Activated CD8-positive, alpha-beta memory T cell treated with anti-CD3 and anti-CD28 coated beads, Interleukin-2, amount 50 U/mL, for 1 hour (primary cell): ENCODE results near the gene LRRC14B.
A peak's percentile ranks its signal among the peaks of the same experiment; 100 is the strongest.

ENCODE experiments used
- DNase-seq: peaks from one replicate; pipeline ENCODE4 v3.0.0-alpha.2; 2020; ENCODE audit errors: extremely low read depth

LRRC14B gene

DNA sequence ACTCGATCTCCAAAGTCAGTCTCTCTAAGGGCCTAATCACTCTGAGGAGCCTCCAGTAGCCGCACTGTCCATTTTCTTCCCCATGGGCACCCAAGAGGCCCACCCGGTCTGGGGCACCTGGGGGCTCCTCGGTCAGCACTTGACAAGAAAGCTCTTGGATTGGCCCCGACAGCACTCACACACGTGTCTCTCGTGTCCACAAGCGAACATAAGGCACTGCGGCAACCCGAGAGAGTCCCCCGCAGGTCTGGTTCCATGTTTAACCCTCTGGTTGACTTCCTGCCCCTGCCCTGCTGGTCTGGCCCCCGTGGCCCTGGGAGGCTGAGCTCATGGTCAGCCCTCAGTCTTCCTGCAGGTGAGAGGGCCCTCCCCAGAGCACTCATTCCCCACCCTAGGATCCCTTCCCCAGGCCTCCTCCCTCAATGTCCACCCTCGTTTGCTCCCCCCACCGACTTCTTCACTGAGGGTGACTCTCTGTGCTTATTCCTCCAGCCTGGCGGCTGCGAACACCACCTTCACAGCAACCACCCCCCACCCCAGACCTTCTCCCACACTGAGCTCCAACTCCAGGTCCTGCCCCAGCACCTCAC lies 16.3 kb upstream of the LRRC14B start:
- DNase-seq = no peak

DNA sequence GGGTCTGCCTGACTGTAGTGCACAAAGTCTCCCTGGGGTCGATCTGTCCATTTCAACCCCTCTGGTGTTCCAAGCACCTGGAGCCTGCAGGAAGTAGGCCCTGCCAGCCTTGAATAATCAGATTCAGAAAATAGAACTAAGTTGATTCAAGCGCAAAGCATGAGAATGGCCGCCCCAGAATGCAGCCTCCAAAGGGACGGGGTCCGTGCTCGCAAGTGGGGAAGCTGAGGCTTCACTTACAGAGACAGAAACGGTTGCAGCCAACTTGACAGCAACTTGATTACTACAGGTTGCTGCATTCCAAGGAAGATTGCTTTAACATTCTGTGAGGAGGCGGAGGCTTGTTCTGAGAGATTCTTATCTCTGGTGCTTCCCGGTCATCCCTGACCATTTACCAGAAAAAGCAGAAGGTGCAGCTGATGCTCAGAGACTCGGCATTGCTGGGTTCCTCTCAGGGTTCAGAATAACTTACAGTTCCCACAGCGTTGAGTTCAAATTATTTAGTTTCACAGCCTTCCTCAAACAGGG lies 14.9 kb upstream of the LRRC14B start:
- no peak for DNase-seq

DNA sequence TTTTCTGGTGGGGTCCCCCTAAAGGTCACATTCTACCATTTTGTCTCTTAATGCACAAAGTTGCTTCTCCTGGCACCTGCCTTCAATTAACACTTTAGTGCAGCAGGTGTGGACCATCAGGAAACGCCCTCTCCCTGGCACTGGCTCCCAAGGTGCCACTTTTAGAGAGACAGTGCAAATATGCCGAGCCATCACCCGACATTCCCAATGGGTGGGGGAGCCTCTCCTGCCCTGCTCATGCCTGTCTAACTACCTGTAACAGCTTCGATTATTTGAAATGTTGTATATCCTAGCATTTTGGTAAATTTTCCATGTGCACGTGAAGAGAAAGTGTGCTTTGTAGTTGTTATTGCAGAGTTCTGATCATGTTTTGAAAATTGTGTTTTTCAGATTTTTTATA lies 13.2 kb upstream of the LRRC14B start:
- DNase-seq = no peak

DNA sequence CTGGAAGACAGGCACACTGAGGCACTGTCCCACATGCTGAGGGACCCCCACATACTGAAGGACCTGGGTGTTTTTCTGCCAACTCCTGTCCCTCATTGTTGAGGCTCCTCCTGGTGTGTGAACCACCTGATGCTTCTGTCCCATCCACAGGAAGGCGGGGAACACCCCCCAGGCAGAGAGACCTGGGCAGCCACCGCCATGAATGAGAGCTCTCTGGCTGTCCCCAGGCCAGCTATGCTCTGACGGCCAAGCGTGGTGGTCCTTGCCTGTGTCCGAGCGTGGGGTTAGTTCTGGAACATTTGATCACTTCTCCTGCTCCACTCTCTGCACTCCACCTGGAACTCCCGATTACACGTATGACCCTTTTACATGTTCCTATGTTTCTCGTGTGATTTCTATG lies 11.9 kb upstream of the LRRC14B start:
- no peak for DNase-seq

DNA sequence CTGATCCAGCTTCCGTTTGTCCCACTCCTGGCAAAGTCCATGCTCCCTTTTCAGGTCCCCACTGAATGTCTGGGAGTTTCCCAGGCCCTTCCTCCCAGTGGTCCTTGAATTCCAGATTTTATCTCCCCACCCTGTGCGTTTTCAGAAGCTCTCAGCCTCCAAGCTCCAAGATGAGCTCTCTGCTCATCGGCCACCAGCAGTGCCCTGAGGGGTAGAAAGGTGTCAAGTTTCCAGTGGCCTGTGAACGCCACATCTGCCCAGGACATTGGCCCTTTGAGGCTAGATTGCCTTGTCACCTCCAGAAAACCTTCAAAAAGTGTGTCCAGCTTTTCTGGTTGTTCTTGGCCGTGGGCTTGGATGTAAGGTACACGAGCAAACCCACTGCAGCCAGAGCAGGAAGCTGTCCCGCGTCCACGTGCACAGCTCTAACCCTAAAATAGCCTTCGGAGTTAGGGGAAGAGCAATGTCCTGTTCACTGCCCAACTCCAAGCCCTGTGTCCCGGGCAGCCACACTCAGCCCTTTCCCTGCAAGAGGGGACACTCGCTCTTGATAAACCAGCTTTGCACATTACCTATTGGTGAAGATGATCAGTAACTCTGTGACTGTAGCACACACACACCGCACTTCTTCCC lies 10.9 kb upstream of the LRRC14B start:
- no peak for DNase-seq

DNA sequence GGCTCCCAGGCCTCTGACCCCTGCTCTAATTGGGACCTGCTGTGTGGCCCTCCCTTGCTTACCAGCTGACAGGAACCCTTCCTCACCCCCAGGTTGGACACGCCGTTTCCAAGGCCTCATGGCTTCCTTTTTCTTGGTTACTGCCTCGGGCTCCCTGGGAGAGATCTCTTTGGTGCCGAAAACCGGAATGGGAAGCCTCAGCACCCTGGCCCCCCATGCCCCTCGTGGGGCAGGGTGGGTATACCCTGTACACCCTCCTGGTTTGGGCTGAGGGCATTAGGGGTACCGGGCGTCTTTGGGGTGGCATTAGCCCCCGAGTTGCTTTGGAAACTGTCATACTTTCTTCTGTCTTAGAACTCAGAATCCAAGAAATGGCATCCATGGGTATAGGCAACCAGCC lies 10.1 kb upstream of the LRRC14B start:
- DNase-seq = no peak

DNA sequence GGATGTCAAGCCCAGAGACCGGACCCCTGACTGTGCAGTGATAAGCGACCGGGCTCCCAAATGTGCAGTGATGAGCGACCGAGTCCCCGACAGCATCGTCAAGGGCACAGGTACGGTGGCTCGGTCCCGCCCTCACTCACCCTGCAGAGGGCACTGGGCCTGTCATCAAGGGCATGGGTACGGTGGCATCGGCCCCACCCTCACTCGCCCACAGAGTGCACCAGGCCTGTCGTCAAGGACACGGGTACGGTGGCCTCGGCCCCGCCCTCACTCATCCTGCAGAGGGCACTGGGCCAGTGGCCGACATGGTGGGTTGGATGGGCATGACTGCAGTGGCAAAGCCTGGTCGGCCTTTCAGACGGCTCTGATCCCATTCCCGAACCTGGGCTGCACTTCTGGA lies 9.7 kb upstream of the LRRC14B start:
- no peak for DNase-seq

DNA sequence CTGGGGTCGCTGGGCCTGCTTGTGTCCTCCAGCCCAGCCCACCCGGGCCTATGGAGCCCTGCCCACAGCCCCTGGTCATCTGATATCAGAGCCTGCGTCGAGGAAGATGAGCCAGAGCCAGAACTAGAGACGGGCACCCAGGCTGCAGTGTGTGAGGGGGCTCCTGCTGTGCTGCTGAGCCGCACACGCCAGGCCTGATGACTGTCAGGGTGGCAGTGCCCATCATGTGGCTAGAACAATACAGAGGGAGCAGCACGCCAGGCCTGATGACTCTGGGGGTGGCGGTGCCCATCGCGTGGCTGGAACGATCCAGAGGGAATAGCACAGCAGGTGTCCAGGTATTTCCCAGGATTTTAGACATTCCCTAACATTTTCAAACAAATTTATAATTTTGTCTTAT lies 9.2 kb upstream of the LRRC14B start:
- DNase-seq = no peak

DNA sequence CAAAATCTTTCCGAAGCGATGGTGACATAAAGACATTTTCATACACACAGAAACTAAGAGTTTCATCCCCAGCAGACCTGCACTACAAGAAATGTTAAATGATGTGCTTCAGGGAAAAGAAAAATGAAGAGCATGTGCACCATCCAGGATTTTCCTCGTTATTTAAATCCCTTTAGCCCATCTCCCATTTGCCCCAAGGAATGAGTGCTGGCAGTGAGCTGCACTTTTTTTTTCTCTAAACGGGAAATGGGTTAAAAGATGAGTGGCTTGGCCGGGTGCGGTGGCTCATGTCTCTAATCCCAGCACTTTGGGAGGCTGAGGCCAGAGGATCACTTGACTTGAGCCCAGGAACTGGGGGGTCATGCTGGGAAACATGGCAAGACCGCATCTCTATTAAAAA lies 6.8 kb upstream of the LRRC14B start:
- no peak for DNase-seq

DNA sequence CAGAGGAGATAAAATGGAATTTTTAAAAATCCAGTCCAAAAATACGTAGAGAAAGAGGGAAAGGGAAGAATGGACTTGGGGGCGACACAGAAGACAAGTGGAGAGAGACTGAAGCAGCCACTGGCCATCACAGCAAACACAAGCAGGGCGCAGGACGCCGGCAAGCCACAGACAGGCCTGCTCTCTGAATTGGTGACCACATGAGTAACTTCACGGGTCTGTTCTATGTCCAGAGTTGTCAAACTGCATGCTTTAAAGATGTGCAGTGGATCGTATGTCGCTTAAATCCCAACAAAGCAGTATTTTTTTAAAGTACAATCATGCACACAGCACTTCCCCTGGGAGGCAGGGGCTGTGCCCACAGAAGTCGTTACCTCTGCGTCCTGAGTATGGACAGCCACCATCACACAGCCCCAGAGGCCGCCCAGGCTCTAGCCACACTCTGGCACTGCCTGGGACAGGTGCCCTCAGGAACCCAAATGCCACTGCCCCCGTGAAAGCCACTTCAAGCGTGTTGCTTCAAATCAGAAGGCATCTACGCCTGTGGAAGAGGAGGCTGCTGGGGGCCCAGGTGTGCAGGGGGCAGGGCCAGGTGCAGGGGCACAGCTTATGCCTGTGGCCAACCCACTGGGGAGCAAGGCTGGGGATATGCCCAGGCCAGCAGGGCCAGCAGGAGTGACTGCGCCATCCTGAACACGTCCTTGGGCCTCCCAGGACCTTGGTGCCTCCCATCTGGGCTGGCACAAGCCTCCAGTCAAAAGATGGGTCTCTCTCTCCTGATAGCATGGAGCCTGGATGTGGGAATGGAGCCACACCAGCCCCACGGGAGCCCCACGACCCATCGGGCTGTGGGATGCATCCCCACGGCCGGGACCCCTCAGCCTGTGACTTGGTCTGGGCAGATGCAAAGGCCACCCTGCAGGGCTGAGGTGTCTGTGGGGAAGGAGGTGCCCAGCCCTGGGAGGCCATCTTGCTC lies 5.9 kb upstream of the LRRC14B start:
- DNase-seq = no peak

DNA sequence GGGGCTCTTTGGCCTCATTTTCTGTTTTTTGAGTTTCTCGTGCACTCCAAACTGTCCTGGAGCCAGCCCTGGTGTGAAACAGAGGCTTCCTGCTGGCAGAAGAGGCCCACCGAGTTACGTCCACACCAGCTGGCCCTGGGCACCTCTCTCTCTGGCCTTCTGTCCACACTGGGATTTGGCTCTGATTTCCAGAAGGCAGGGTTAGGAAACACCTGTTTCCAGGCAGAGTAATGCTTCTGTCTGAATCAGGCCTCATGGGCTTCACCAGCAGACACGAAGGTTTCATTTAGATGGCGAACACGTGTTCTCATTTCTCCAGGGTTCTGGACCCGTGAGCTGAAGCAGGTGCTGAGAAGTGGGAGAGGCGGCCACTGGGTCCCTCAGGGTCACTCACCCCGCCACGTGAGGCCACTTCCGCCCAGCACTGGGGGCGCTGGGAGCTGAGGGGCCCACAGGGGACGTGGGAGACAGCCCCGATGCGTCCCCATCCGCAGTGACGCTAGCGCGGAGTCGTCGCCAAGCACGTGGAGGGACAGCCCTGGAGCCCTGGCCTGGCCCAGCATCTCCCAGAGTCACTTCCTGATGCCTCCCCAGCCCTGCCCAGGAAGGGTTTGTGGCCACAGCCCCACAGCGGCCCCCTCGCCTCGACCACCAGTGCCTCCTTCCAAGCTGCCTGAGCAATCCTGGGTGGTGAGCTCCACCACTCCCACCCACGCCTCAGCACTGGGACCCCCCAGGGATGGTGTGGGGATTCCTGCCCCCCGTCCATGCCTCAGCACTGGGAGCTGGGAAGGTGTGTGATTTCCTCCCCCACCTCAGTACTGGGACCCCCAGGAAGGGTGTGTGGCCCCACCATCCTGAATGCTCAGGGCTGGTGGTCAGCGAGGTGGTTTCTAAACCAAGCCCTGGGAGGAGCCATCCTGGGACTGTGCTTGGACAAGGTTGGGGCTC lies 4.9 kb upstream of the LRRC14B start:
- DNase-seq = no peak

DNA sequence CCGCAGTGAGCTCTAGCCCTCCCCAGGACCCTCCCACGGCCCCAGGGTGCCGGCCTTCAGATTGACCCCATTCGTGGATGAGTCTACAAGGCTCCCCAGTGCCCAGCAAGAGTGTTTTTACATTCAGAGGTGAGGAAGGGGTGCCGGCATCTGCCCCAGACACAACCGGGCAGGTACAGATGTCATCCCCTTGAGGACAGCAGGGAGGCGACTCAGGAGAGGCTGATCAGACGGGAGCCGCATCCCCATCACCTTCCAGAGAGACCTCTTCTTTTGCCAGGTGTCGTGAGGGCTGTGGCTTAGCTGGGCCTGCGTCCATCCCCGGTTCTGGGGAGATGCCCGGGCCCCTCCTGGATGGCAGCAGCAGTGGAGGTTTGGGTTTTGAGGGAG lies 4.3 kb upstream of the LRRC14B start:
- no peak for DNase-seq

DNA sequence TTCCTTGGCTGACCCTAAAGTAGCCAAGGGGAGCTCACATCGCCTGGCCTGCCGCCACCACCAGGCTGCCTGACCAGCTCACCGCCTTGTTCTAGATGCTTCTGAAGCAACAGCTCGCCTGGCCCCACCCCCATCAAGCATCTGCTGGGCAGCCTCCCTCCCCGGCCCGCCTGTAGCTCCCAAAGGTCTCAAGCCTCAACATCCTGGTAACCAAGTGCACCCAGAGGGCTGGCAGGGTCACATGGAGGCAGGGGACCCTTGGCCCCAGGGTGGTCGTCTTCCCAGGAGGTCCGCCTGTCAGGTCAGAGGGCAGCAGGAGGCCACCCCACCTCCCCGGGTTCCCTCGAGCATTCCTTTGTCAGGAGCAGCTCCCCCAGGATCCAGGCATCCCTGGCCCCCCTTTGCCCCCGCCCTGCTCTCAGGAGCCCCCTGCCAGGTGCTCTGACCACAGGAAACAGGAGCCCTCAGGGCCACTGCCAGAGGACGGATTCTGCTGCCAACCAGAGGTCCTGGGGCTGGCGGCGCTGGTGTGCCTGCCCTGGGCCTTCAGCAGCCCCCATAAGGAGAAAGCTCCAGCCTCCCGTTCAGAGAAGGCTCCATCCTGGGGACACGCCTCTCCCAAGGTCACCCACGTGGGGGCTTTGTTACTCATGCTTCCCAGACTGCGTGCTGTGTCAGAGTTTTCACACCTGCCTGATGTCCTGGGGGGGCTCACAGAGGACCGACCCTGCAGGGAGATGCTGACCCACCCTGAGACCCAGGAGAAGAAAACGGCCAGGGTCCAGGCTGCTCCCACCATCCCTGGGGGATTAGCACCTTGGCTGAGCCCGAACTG lies 3.5 kb upstream of the LRRC14B start:
- DNase-seq = no peak

DNA sequence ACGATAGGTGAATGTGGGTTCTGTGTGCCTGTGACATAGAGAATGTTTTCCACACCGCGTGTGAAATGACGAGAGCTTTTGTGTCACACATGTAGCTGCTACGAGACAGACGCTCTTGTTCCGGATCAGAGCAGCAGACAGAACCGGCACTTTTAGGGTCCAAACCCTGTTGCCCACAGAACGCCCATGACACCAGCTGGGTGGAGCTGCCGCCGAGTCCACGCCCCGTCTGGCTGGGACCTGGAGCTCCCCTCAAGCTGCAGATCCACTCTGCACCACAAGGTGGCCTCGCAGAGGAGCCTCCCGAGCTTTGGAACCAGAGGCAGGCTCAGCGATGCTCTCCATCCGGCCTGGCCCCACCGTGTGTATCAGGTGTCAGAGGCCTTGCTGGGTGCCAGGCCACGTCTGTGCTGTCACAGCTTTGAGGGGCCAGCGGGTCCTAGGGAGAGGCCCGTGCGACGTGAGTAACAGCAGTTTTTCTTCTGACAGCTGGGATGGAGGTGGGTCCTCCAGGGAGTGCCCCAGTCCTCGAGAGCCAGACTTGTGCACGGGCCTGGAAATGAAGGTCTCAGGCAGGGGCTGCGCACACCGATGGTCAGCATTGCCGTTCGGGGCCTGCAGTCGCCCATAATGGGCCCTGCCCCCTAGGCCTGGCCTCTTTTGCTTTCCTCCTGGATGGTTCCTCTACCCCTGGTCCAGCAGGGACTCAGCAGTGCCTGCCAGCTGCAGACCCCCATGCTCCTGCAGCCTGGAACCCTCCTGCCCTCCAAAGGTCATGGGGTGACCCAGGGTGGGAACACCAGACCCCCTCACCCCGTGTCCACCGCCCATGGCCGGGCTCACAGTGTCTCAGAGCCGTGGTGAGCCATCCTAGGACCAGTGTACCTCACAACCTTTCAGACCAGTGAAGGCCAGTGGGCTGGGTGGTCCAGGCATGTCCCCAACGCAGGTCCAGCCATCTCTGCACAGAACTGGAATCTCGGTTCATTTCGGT lies 2.5 kb upstream of the LRRC14B start:
- DNase-seq = peak; percentile 50

DNA sequence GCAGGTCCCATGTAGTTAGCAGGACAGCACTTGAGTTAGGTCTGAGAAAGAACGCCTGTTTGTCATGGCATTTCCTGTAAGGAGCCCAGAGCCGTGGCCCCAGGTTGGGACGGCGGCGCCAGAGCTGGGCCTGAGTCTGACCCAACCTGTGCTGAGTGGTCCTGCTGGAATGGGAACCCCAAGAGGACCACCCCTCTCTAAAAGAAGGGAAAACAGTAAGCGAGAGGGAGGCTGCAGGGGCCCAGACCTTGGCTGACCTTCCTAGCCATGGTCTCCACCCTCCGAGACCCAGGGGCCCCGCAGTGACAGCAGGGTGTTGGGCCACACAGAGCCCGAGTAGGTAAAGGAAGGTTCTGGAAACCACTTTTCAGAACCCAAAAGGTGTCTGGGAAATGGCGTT lies 1.8 kb upstream of the LRRC14B start:
- no peak for DNase-seq

DNA sequence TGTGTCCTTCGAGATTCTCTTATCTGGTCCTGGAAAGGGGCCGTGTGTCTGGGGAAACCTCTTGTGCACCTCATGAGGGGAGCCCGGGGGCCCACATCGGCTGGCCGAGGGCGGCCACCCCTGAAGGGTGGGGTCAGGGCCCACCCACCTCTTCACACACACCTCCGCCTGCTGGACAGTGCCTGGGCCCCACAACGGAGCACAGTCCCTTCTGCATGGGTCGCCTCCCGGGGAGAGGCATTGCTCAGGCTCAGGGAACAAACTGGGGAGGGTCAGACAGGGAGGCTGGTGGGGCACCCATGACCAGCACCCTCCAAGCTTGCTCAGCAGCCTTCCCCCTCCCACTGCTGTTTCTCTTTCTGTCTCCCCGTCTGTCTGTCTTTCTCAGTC lies 1.3 kb upstream of the LRRC14B start:
- no peak for DNase-seq

DNA sequence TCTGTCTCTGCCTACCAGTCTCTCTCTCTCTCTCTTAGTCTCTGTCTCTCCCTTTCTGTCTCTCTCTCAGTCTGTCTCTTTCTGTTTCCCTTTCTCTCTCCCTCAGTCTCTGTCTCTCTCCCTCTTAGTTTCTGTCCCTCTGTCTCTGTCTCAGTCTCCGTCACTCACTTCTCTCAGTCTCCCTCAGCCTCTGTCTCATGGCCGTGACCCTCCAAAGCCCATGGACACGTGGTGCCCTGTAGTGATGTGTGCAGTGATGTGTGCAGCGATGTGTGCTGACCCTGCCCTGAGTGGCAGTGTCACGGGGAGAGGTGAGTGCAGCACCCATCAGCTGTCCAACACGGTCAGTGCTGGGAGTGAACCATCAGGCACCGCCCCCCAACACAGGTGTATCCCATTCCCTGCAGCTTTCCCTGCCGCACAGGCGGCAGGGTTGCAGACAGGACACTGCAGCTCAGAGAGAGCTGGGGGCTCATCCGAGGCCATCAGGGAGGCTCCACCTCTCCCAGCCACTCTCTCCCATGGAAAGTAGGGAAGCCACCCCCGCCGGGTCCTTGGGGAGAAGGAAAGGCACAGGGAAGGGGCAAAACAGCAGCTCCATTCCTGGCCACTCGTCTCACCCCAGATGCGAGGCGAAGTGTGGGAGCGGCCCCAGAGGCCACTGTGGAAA lies 794 bp upstream of the LRRC14B start:
- DNase-seq = no peak

DNA sequence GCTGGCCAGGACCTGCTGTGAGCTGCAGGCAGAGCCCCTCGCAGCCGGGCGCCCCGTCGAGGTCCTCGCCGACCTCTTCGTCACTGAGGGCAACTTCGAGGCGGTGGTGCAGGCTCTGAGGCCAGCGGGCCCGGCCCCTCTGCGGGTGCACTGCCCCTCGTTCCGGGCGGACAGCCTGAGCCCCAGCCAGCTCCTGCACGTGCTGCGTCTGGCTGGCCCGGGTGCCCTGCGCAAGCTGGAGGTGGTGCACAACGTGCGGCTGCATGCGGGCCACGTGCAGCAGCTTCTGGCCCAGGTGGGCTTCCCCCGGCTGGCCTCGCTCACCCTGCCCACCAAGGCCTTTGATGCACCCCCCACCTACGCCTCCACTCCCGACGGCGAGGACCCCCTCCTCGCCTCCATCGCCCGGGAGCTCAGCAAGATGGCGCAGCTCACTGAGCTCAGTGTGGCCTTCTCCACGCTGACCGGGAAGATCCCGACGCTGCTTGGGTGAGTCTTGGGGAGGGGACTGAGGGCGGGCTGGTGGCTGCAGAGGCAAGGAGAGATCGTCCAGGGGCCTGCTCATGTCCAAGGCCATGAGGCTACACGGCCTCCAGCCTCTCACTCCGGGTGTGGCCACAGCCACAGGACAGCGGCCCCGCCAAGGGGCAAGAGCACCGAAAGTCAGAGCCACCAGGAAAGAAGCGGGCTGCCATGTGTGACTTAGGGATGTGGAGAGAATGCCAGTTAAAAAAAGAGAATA lies 825 bp downstream of the LRRC14B start:
- no peak for DNase-seq
